Common myeloid progenitor, CD34-positive (primary cell): ENCODE results near the gene SGMS2.

ENCODE experiments used
- CTCF ChIA-PET: fragments of 350-600 bp; sonication (Branson Sonifier 250); formaldehyde crosslinking; loops from one replicate; lab custom pipeline; 2021; ENCODE audit warnings: antibody characterized with exemption; lab: Charles Lee
- POLR2A ChIA-PET: fragments of 350-600 bp; sonication (Branson Sonifier 250); formaldehyde crosslinking; loops from one replicate; lab custom pipeline; 2021; ENCODE audit warnings: antibody characterized with exemption; lab: Charles Lee
- DNase-seq, 3 donors: peaks; one replicate each; pipeline versions ENCODE4 v3.0.0 to v3.0.0-alpha.2; 2013
- H3K27ac ChIP-seq, 2 experiments: 1 replicate in 1 of 2; 2 replicates in 1 of 2; pipeline ENCODE4 v1.7.0; 2013; ENCODE audit warnings: inconsistent platforms in 2 of 2, low read length in 2 of 2, mild to moderate bottlenecking in 2 of 2, low read depth in 1 of 2, moderate library complexity in 1 of 2; ENCODE audit not compliant: severe bottlenecking in 2 of 2, insufficient read depth in 1 of 2, poor library complexity in 1 of 2
- H3K27me3 ChIP-seq, 5 experiments: replicated peaks in 2 of 5; 1 replicate in 3 of 5; 2 replicates in 2 of 5; pipeline versions ENCODE4 v1.6.1 to v1.7.0; 2013; ENCODE audit warnings: low read length in 4 of 5, mild to moderate bottlenecking in 2 of 5, moderate library complexity in 2 of 5, inconsistent platforms in 1 of 5; ENCODE audit not compliant: insufficient read depth in 5 of 5, control insufficient read depth in 4 of 5
- H3K36me3 ChIP-seq, 4 experiments: 1 replicate in 2 of 4; 2 replicates in 2 of 4; pipeline versions ENCODE4 v1.6.1 to v1.7.0; 2013; ENCODE audit warnings: low read length in 3 of 4, control low read depth in 1 of 4, mild to moderate bottlenecking in 1 of 4; ENCODE audit not compliant: control insufficient read depth in 4 of 4, insufficient read depth in 4 of 4
- H3K4me1 ChIP-seq, 4 experiments: 1 replicate in 3 of 4; 2 replicates in 1 of 4; pipeline versions ENCODE4 v1.6.1 to v1.7.1; 2013; ENCODE audit warnings: low read length in 3 of 4, mild to moderate bottlenecking in 3 of 4, control low read depth in 1 of 4, inconsistent platforms in 1 of 4, moderate library complexity in 1 of 4; ENCODE audit not compliant: control insufficient read depth in 4 of 4, insufficient read depth in 4 of 4; ENCODE audit errors: control extremely low read depth in 1 of 4
- H3K4me3 ChIP-seq, 7 experiments: 1 replicate in 4 of 7; 2 replicates in 3 of 7; pipeline versions ENCODE4 v1.5.1 to v1.7.0; 2013; ENCODE audit warnings: mild to moderate bottlenecking in 7 of 7, low read length in 6 of 7, moderate library complexity in 6 of 7, inconsistent platforms in 2 of 7, low read depth in 2 of 7, control low read depth in 1 of 7; ENCODE audit not compliant: insufficient read depth in 4 of 7, control insufficient read depth in 1 of 7; ENCODE audit errors: extremely low read depth in 1 of 7
- H3K9me3 ChIP-seq, 5 experiments: 1 replicate in 4 of 5; 2 replicates in 1 of 5; pipeline versions ENCODE4 v1.6.1 to v1.7.1; 2013; ENCODE audit warnings: low read length in 4 of 5, mild to moderate bottlenecking in 2 of 5, inconsistent platforms in 1 of 5, low read depth in 1 of 5, moderate library complexity in 1 of 5; ENCODE audit not compliant: control insufficient read depth in 4 of 5, insufficient read depth in 2 of 5; ENCODE audit errors: control extremely low read depth in 1 of 5
- WGBS: methylation state at CpG from one replicate; pipeline ENCODE4 v1.1.5; 2013; ENCODE audit not compliant: insufficient coverage; 5-methylcytosine and 5-hydroxymethylcytosine counted together

Gene SGMS2

GRCh38 chr4:107814758-107815157, 10.0 kb upstream of the SGMS2 start:
- peaks cover 0 to 29% (median 18%) of the 10 kb centered on the region in 4 experiments for H3K4me1 ChIP-seq
- DNase-seq, result no peak
- ChIA-PET CTCF (interaction anchor here (1.3 to 1.8 kb wide), 3 partner anchors 10 to 13 kb away, joined by 4 read pairs; no protein-coding TSS in a partner anchor), POLR2A (interaction anchor here (0.6 to 0.8 kb wide), 2 partner anchors 11 to 12 kb away, joined by 3 to 4 read pairs; no protein-coding TSS in a partner anchor)
- WGBS, result no CpG with 5 or more reads among the region's 1 CpG
- no peaks in the 10 kb centered on the region for H3K9me3 ChIP-seq
- H3K36me3 ChIP-seq, result no peaks in the 10 kb centered on the region
- no peaks in the 10 kb centered on the region for H3K27me3 ChIP-seq
- H3K4me3 ChIP-seq, result no peak overlapping the region
- H3K27ac ChIP-seq, result no peak overlapping the region

GRCh38 chr4:107815158-107815557, 9.6 kb upstream of the SGMS2 start:
- H3K9me3 ChIP-seq, result no peaks in the 10 kb centered on the region
- H3K27ac ChIP-seq, result peak overlapping the region in 1 of 2 experiments; percentile 1
- WGBS, result 0% methylated on average over 1 of the region's 1 CpG
- peaks cover 0 to 29% (median 18%) of the 10 kb centered on the region in 4 experiments for H3K4me1 ChIP-seq
- ChIA-PET POLR2A (interaction anchor here (0.6 to 0.8 kb wide), 2 partner anchors 11 to 12 kb away, joined by 3 to 4 read pairs; no protein-coding TSS in a partner anchor), CTCF (interaction anchor here (1.3 to 1.8 kb wide), 3 partner anchors 10 to 13 kb away, joined by 4 read pairs; no protein-coding TSS in a partner anchor)
- no peaks in the 10 kb centered on the region for H3K36me3 ChIP-seq
- peak; percentile 81 to 99 (median 97) for DNase-seq
- H3K4me3 ChIP-seq, result no peak overlapping the region
- H3K27me3 ChIP-seq, result no peaks in the 10 kb centered on the region

DNA sequence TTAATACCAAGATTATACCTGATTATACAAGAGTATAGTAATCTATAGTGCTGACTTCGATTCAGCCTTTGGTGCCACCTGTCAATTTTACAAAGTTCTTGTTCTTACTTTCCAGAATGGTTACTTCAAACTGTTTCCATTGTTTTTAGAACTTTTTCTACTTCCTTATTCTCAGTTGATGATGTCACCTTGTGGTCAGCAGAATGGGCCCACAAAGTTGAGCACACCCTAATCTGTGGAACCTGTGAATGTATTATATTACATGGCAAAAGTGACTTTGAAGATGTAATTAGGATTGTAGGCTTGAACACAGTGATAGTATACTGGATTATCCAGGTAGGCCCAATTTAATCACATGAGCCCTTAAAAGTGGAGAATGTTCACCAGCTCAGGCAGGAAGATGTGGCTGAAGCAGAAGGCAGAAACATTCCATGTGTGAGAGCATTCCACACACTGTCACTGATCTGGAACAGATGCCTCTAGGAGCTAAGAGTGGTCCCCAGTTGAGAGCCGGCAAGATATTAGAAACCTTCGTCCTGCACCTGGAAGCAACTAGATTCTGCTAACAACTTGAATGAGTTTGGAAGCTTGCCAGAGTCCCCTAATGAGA, 6.3 kb upstream of the SGMS2 start:
- Histone ChIP-seq H3K9me3 (no peaks in the 10 kb centered on the region), H3K4me1 (peaks cover 0 to 29% (median 18%) of the 10 kb centered on the region in 4 experiments), H3K27me3 (no peaks in the 10 kb centered on the region), H3K4me3 (no peak overlapping the region), H3K27ac (no peak overlapping the region), H3K36me3 (no peaks in the 10 kb centered on the region)
- peak in 2 of 3 donors; percentile 74 to 81 for DNase-seq
- WGBS, result 100% methylated on average over 2 of the region's 3 CpGs
- ChIA-PET POLR2A (no interaction called here), CTCF (no interaction called here)

DNA sequence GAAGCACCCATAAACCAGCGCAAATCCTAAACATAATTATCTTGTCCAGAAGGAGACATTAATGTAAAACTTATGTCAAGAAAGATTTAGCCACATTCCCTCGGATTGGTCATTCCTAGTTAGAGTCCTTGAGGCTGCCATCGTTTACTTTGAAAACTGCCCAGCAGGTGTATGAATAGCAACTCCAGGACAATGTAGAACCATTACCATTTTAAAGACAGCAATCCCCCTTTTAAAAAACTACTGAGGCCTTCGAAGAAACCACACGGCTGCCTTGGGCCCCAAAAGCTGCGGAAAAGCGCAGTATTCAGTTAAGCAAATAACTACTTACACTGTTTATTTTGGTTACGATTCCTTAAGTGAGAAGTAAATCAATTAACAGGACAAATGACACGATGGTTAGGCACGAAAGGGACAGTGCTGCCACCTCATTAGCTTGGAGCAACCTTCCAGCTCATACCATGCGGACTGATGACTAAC, 822 bp upstream of the SGMS2 start:
- Histone ChIP-seq H3K27me3 (peaks cover 0 to 9% (median 7%) of the 10 kb centered on the region in 5 experiments), H3K27ac (no peak overlapping the region), H3K36me3 (no peaks in the 10 kb centered on the region), H3K9me3 (no peaks in the 10 kb centered on the region), H3K4me3 (peak overlapping the region; percentile 50 to 87 (median 72)), H3K4me1 (peaks cover 5 to 18% (median 11%) of the 10 kb centered on the region in 4 experiments)
- POLR2A ChIA-PET, result interaction anchor here (0.7 kb wide), 1 partner anchor 103 kb away, joined by 3 read pairs; no protein-coding TSS in a partner anchor
- CTCF ChIA-PET, result interaction anchor here (1.0 to 1.2 kb wide), 4 partner anchors 65 to 107 kb away, joined by 3 read pairs; partner anchors contain the start of gene CYP2U1
- WGBS, result 56% methylated on average over 10 of the region's 11 CpGs
- DNase-seq, result no peak

- no peak overlapping the region for H3K27ac ChIP-seq
- peaks cover 0 to 9% (median 7%) of the 10 kb centered on the region in 5 experiments for H3K27me3 ChIP-seq
- WGBS, result 0% methylated on average over 28 of the region's 39 CpGs
- H3K36me3 ChIP-seq, result no peaks in the 10 kb centered on the region
- CTCF ChIA-PET, result interaction anchor here (0.6 to 1.6 kb wide), 5 partner anchors 10 to 106 kb away, joined by 3 to 4 read pairs (median 3); partner anchors contain the start of gene CYP2U1
- H3K4me1 ChIP-seq, result peaks cover 5 to 18% (median 11%) of the 10 kb centered on the region in 4 experiments
- POLR2A ChIA-PET, result interaction anchor here (0.6 kb wide), 2 partner anchors 16 to 105 kb away, joined by 3 to 6 read pairs; no protein-coding TSS in a partner anchor
- peak; percentile 21 to 81 (median 67) for DNase-seq
- peak overlapping the region; percentile 50 to 87 (median 72) for H3K4me3 ChIP-seq
- no peaks in the 10 kb centered on the region for H3K9me3 ChIP-seq
Measured at GRCh38 chr4:107825072-107825824, 516 bp downstream of the SGMS2 start.

DNA sequence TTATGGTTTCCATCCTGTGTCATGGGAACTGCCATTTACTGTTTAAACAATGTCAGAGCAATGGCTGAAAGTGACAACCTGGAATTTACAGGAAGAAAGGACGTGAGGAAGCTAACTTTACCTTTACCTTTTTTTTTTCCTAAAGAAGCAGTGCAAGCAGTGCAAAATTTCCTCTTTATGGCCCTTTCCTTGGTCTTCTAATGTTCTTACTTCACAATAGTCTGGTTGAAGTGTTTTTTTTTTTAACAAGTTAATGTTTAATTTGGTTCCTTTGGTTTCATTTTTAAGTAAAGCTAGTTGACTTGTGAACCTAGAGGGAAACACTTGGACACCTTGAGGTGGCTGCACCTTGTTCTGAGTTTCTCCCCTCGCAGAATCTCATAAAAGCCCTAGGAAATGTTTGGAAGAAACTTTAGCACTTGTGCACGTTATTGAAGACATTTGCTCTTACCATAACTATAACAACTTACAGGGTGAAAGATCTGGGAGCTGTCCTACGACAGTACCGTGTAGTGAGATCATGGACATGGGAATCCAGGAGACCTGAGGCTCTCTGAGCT, 1.8 kb downstream of the SGMS2 start:
- peak overlapping the region in 1 of 7 experiments; percentile 12 for H3K4me3 ChIP-seq
- peaks cover 0 to 9% (median 7%) of the 10 kb centered on the region in 5 experiments for H3K27me3 ChIP-seq
- H3K9me3 ChIP-seq, result no peaks in the 10 kb centered on the region
- POLR2A ChIA-PET, result interaction anchor here (0.6 kb wide), 1 partner anchor 12 kb away, joined by 4 read pairs; no protein-coding TSS in a partner anchor
- DNase-seq, result no peak
- no peak overlapping the region for H3K27ac ChIP-seq
- H3K4me1 ChIP-seq, result peaks cover 5 to 18% (median 11%) of the 10 kb centered on the region in 4 experiments
- 100% methylated on average over 1 of the region's 5 CpGs for WGBS
- H3K36me3 ChIP-seq, result no peaks in the 10 kb centered on the region
- CTCF ChIA-PET, result interaction anchor here (0.6 to 2.5 kb wide), 4 partner anchors 11 to 21 kb away, joined by 3 to 7 read pairs (median 4); no protein-coding TSS in a partner anchor
